ENCODE data around the gene FNDC8.

DNA sequence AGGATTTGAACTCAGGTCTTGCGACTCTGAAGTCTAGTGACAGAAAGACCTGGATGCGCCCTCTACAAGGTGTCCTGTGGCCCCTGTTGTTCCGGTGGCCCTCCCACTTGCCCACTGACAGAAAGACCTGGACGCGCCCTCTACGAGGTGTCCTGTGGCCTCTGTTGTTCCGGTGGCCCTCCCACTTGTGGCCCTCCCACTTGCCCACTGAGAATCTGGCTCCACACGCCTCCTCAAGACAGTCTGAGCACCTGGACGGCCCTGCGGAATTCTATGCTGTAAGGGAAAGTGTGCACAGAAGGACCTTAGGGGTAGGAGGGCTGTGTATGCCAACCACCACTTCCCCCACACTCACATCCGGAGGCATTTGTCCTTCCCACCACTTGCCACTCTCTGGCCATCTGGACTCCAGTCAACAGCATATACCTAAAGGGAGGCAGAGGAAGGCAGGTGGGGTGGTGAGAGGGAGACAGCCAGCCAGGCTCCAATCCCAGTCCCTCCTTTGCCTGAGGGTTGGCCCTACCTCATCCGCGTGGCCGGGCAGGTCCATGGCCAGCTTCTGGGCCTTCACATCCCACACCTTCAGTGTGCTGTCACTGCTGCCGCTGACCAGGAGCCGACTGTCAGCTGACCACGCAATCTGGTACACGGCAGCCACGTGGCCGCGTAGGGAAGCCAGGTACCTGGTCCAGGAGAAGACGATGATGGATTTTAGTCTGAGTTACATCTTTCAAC lies 11.6 kb downstream of the FNDC8 start:
- TF ChIP-seq, protein P1, sequence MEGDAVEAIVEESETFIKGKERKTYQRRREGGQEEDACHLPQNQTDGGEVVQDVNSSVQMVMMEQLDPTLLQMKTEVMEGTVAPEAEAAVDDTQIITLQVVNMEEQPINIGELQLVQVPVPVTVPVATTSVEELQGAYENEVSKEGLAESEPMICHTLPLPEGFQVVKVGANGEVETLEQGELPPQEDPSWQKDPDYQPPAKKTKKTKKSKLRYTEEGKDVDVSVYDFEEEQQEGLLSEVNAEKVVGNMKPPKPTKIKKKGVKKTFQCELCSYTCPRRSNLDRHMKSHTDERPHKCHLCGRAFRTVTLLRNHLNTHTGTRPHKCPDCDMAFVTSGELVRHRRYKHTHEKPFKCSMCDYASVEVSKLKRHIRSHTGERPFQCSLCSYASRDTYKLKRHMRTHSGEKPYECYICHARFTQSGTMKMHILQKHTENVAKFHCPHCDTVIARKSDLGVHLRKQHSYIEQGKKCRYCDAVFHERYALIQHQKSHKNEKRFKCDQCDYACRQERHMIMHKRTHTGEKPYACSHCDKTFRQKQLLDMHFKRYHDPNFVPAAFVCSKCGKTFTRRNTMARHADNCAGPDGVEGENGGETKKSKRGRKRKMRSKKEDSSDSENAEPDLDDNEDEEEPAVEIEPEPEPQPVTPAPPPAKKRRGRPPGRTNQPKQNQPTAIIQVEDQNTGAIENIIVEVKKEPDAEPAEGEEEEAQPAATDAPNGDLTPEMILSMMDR (IDR thresholded peaks at IDR 0.05), result no peak
- TF ChIP-seq POLR2A (IDR thresholded peaks at IDR 0.05), result no peak

Data from heart left ventricle (tissue), 13 donors.